Measurements from ENCODE around the gene GOPC. TPM values are rescaled to one million over a fixed set of nuclear protein-coding genes. Genes with fewer than 3 reads are reported as not detected.
A peak's percentile ranks its signal among the peaks of the same experiment; 100 is the strongest.

The GOPC gene
- total RNA-seq, 2 experiments from 2014 or later, result 14.8 to 16.1 TPM

DNA sequence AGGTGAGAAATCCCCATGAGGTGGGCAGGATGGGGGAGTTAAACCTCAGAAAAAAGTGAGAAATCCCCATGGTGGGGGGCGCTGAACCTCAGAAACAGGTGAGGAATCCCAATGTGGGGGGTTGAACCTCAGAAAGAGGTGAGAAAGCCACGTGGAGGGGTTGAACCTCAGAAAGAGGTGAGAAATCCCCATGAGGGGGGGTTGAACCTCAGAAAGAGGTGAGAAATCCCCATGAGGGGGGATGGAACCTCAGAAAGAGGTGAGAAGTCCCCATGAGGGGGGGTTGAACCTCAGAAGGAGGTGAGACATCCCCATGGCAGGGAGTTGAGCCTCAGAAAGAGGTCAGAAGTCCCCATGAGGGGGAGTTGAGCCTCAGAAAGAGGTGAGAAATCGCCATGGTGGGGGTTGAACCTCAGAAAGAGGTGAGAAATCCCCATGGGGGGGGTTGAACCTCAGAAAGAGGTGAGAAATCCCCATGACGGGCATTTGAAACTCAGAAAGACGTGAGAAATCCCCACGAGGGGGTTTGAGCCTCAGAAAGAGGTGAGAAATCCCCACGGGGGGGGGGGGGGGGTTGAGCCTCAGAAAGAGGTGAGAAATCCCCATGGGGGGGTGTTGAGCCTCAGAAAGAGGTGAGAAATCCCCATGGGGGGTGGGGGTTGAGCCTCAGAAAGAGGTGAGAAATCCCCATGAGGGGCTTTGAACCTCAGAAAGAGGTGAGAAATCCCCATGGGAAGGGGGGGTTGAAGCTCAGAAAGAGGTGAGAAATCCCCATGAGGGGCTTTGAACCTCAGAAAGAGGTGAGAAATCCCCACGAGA, 14.3 kb upstream of the GOPC start:
- peaks cover 30% of the 10 kb centered on the region for H3K4me1 Mint-ChIP-seq (ENCODE audit: low read depth)
- H3K27me3 Mint-ChIP-seq, result peaks cover 4% of the 10 kb centered on the region
- H3K36me3 Mint-ChIP-seq (ENCODE audit: low read depth), result peaks cover 4% of the 10 kb centered on the region
- TF ChIP-seq, protein P1, sequence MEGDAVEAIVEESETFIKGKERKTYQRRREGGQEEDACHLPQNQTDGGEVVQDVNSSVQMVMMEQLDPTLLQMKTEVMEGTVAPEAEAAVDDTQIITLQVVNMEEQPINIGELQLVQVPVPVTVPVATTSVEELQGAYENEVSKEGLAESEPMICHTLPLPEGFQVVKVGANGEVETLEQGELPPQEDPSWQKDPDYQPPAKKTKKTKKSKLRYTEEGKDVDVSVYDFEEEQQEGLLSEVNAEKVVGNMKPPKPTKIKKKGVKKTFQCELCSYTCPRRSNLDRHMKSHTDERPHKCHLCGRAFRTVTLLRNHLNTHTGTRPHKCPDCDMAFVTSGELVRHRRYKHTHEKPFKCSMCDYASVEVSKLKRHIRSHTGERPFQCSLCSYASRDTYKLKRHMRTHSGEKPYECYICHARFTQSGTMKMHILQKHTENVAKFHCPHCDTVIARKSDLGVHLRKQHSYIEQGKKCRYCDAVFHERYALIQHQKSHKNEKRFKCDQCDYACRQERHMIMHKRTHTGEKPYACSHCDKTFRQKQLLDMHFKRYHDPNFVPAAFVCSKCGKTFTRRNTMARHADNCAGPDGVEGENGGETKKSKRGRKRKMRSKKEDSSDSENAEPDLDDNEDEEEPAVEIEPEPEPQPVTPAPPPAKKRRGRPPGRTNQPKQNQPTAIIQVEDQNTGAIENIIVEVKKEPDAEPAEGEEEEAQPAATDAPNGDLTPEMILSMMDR (IDR thresholded peaks at IDR 0.05), result no peak
- CTCF ChIA-PET, result no interaction called here
- peak overlapping the region; percentile 79 for H3K27ac Mint-ChIP-seq
- intact Hi-C loops (cut with micrococcal nuclease), result no loop called here
- ATAC-seq, result peak; percentile 49
- POLR2A ChIA-PET, result interaction anchor here (1.0 kb wide), 1 partner anchor 12 kb away, joined by 3 read pairs; no protein-coding TSS in a partner anchor
- peaks cover 11% of the 10 kb centered on the region for H3K9me3 Mint-ChIP-seq
- H3K4me3 Mint-ChIP-seq, result no peak overlapping the region
- DNase-seq, result peak; percentile 52

DNA sequence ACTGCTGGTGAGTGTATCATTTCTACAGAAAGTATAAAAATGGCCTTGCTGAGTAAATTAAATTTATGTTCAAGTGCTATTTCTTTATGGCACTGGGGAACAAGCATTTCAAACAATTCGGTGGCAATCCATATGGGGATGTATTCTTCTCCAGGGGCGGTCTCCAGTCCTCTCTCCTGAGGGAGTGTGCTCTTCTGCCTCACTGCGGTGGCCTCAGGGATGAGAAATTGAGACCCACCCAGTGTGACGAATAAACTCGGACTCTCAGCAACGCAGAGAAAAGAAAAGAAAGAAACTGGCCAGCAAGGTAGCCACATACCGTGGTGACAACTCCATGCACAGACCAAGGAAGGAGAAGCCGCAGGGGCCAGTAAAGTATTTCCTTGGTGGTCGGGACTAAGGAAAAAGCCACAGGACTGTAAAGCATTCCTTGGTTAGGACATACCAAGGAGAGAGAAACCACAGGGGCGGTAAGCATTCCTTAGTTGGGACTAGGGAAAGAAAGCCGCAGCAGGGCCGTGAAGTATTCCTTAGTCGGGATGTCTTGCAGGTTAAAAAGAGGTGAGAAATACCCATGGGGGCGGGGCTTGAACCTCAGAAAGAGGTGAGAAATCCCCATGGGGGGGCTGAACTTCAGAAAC, 13.6 kb upstream of the GOPC start:
- Mint-ChIP-seq H3K27ac (peak overlapping the region; percentile 79), H3K9me3 (peaks cover 11% of the 10 kb centered on the region), H3K4me1 (ENCODE audit: low read depth) (peaks cover 30% of the 10 kb centered on the region), H3K27me3 (peaks cover 4% of the 10 kb centered on the region), H3K36me3 (ENCODE audit: low read depth) (peaks cover 4% of the 10 kb centered on the region), H3K4me3 (no peak overlapping the region)
- DNase-seq (no peak), ATAC-seq (no peak)
- ChIA-PET POLR2A (no interaction called here), CTCF (no interaction called here)
- intact Hi-C loops (cut with micrococcal nuclease), result no loop called here
- TF ChIP-seq, protein P1 (IDR thresholded peaks at IDR 0.05), result no peak

DNA sequence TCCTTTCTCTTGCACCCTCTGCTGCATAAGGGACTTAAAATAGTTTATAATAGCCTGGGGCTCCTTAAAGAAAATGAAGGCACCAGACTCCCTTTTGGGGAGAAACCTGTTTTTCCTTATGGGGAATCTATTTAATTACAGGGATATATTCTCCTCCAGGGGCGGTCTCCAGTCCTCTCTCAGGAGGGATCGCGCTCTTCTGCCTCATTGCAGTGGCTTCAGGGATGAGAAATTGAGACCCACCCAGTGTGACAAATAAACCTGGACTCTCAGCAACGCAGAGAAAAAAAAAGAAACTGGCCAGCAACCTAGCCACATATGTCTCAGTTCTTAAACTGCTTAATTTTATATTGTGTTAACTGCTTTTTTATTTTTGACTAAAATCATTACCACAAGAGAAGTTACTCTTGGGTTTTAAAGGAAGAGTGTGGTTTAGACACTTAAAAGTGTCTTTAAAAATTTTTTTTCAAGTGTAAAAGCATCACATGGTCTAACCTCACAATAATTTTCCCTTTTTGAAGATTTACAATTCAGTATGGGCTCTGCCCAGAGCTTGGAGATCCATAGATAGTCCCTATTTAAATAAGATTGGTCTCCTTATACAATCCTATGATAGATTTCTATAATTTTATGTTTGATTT, 11.7 kb upstream of the GOPC start:
- no peak for ATAC-seq
- Mint-ChIP-seq H3K9me3 (peaks cover 11% of the 10 kb centered on the region), H3K27ac (no peak overlapping the region), H3K4me1 (ENCODE audit: low read depth) (peaks cover 28% of the 10 kb centered on the region), H3K36me3 (ENCODE audit: low read depth) (peaks cover 4% of the 10 kb centered on the region), H3K27me3 (peaks cover 4% of the 10 kb centered on the region), H3K4me3 (no peak overlapping the region)
- intact Hi-C loops (cut with micrococcal nuclease), result no loop called here
- TF ChIP-seq, protein P1 (IDR thresholded peaks at IDR 0.05), result no peak
- no peak for DNase-seq
- ChIA-PET POLR2A (no interaction called here), CTCF (interaction anchor here (1.1 kb wide), 1 partner anchor 58 kb away, joined by 3 read pairs; no protein-coding TSS in a partner anchor)

DNA sequence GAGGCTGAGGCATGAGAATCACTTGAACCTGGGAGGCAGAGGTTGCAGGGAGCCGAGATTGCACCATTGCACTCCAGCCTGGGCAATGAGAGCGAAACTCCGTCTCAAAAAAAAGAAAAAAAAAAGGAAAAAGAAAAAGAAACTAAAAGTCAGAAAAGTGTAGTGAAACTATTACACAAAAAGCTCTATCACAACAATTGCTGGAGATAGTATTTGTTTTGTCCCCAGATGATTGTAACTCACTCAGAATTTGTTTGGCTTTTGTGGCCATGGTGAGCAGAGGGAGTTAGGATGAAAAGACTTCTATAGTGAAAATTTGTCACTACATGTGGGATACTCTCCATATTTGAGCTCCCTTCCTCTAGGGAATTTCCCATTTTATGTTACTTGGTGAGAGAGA, 5.2 kb upstream of the GOPC start:
- TF ChIP-seq, protein P1 (IDR thresholded peaks at IDR 0.05), result no peak
- ChIA-PET CTCF (interaction anchor here (1.2 to 7.1 kb wide), 3 partner anchors 129 to 161 kb away, joined by 3 to 103 read pairs (median 6); no protein-coding TSS in a partner anchor), POLR2A (no interaction called here)
- intact Hi-C loops (cut with micrococcal nuclease), result loop anchor here (5.0 kb wide), 2 partner anchors 160 to 260 kb away; no protein-coding TSS in a partner anchor
- H3K4me1 Mint-ChIP-seq (ENCODE audit: low read depth), result peaks cover 5% of the 10 kb centered on the region
- ATAC-seq (no peak), DNase-seq (no peak)
- no peaks in the 10 kb centered on the region for H3K9me3 Mint-ChIP-seq
- no peak overlapping the region for H3K4me3 Mint-ChIP-seq
- H3K27me3 Mint-ChIP-seq, result peaks cover 5% of the 10 kb centered on the region
- H3K36me3 Mint-ChIP-seq (ENCODE audit: low read depth), result no peaks in the 10 kb centered on the region
- H3K27ac Mint-ChIP-seq, result no peak overlapping the region

All from activated CD8-positive, alpha-beta T cell treated with anti-CD3 and anti-CD28 coated beads for 36 hours (primary cell).